DMS79 (cell line): ENCODE data around the gene FZD7.

Source experiments
- DNase-seq: peaks from one replicate; lab custom pipeline; 2025; lab: John Stamatoyannopoulos, UW

The FZD7 gene

DNA sequence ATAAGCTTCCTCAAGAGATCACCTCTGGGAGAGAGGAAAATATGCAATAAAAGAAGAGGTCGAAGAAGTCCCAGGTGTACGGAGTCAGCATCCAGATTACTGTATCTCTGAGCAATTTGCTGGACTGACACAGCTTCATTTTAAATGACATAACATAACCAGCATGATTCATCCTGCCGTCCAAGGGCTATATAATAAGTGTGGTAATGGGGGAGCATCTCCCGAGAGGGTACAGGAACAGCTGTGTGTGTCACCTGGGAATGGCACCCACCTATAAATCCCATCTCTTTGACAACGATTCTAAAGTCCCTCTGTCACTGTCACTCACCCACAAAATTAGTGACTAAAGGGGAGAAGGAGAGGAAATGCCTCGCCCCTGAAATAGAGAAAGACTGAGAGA lies 19.3 kb upstream of the FZD7 start:
- no peak for DNase-seq

DNA sequence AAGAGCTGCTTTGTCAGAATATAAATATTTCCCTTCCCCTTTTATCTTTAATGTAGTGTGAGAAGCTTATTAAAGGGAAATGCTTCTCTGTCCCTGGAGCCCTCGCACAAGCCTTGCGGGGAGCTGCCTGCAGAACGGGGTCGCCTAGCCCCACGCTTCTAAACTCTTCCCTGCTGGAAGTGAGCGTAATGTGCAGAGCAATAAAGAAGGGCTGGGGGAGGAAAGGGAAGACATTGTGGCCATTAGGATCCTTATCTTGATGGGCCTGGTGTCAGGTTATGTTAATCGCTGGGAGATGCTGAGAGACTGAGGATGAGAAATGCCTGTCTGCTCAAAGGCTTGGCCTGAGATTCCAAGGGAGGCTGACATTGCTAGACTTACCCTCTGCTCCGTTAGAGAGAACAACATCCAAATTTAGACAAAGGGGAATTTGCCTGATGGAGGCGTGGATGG lies 18.9 kb upstream of the FZD7 start:
- DNase-seq: no peak

DNA sequence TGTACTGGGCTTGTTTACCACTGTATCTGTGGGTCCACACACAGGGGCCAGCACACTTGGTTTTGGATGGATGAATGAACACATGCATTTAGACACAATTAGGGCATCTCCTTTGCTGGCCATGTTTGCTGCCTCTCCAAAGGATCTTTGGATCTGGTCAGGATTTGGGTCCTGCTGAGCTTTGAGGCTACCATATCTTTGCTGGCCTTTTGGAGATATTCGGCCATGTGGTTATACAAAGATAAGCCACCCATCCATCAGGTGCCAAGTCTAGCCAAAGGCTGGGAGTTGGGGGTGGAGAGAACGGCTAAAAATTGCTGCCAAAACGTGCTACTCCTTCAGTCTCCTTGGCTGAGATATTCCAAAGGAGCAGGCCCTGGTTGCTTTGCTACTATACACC lies 18.2 kb upstream of the FZD7 start:
- DNase-seq: no peak

DNA sequence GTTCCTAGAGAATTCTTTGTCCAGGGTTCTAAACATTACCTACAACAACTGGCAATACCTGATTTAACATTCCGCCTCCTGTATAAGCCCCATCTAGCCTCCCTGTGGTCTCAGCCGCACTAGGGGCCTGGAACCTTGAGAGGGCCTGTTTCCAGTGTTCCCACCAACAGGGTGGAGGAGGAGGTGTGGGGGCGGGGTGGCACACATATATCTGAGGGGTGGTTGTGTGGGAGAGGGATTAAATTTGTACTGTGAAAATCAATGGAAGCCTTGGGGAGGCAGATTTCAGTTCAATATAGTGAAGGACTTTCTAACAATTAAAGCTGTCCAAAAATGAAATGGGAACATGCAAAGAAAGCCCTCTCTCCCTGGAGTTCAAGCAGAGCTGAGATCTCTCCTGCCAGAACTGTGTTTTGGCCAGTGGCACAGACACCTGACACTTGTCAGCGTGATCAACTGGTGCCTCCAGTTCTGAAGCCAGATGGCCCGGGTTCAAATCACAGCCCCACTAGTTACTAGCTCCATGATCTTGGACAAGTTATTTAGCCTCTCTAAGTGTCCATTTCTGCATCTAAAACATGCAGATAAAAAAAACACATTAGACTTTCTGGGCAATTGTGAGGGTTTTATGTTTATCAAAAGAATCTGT lies 17.0 kb upstream of the FZD7 start:
- no peak for DNase-seq

DNA sequence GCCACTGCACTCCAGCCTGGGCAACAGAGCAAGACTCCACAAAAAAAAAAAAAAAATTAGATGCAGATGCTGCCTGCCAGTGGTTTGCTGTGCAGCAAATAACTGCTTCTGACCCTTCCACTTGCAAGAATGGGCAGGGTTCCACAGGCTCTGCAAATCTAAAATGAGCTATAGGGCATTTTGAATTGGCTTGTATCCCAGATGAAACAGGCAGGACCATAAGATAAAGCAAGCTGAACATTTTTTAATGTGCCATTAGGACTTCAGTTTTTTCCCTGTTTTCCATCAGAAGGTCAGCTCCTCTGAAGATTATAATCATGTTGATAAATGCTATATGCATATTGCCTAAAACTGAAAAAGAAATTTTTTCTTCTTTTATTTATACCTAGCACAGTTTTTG lies 15.7 kb upstream of the FZD7 start:
- DNase-seq: no peak

DNA sequence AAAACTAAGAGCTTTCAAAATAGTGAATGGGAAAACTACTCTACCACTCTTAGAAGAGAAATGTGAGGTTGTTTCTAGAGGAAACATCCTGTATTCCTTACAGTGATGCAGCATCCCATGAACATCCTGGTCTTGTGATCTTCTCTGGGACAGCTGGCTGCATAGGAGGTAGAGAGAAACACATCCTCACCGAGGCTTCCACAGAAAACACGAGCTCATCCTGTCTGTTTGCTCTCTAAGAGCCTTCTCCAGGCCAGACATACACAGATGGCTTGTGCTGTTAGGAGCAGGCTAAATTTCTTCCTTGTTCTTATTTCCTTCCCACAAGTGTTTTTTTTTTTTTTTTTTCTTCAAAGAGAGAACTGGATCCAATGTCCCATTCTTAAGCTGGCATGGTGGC lies 14.7 kb upstream of the FZD7 start:
- DNase-seq: no peak

DNA sequence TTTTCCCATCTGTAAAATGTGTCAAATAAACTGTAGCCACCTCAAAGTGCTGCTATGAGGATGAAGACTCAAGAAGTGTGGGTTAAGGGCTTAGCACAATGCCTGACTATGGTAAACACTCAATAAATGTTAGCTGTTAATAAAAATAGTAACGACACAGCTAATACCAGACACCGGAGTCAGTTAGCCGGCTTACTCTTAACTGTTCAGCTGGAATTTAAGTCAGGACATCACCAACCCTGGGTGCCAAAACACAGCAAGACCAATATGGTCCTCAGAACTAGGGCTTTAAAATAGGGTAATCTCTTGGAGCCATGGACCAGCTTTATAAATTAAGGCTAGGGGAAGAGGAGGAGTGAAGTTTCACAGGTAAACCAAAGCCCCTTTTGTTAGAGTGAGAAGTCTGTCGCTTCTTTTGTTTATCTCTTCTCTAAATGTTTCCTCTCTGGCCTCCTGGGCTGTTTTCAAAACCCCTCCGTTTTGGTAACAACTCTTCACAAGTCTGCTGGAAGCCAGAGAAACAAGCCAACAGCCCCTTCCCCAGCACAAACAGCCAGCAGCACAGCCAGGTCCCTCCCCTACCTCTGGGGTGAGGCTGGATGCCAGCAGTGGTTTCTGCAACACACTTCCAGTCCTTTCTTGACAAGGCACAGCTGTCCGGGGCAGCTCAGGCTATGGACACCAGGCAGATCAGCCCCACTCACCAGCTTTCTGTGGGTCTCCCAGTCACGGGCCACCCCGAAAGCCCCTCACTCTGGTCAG lies 13.8 kb upstream of the FZD7 start:
- DNase-seq: no peak

DNA sequence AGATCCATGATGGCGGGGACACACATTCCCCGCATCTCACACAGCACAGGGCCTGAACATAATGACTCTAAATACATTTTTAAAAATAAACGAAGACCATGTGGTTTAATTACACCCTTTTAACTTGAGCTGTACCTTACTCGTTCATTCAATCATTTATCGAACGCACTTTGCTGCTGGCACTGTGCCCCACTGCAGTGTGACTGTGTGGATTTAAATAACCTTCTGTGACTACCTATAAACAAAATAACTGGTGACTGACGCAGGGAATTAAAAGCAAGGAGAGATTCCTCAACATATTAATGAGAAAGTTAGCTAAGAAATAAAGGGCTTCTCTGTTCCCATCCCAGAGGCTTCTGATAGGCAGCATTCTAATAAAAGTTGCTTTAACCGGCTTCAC lies 10.9 kb upstream of the FZD7 start:
- DNase-seq: peak; percentile 32

DNA sequence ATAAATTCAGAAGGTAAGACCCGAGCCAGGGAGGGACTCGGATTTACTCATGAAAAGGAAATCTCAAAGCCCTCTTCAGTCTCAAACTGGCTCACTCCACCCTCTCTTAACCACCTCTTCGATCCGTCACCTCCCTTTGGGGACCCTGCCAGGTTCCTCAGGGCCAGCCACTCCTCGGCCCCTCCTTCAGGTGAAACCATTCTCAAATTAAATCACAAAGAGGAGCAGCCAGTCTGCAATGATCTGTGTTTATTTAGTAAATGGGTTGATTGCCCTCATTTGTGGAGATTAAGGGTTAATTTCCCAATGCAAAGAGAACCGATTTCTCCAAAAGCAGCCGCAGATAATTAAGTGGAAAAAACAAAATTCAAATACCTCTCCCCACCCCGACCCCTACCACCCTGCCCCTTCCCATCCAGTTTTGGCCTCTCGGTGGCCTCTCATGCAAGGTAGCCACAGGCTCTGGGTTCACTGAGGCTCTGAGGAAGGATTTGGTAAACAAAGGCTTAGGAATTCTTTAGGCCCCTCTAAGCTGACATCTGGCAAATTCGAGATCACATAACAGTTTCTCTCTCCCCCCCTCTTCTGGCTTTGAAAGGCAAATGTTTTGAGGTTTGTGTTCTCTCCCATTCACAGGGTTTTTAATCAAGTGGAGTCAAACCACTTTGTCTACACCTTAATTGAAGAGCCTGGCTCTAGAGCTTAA lies 10.3 kb upstream of the FZD7 start:
- DNase-seq: peak; percentile 94

DNA sequence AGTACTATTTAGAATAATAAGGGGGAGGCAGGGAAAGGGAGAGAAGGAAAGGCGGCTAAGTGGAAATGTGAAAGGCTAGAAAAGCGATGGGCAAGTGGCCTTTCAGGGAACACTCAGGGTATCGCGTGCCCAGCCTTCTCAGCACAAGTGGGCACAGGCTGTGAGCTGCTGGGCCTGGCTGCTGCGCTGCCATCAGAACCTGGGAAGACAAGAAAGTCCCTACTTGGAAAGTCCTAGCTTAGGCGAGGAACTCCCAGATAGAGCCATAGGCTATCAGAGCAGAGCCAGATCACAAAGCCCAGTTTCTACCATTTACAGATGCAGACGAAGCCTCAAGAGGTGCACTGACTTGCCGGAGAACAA lies 9.8 kb upstream of the FZD7 start:
- DNase-seq: no peak

DNA sequence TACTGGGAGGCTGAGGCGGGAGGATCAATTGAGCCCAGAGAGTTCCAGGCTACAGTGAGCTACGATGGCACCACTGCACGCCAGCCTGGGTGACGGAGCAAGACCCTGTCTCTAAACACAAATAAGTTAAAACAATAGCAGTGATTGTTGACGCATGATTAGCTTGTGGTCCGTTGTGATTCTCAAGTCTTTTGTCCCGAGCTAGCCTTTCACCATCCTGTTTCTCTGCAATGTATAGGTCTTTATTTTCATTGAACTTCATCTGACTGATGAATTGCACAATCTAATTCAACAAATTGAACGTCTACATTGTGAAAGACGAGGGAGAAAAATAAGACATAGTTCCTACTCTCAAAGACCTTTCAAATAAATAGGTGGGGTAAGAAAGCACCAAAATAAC lies 8.8 kb upstream of the FZD7 start:
- no peak for DNase-seq

DNA sequence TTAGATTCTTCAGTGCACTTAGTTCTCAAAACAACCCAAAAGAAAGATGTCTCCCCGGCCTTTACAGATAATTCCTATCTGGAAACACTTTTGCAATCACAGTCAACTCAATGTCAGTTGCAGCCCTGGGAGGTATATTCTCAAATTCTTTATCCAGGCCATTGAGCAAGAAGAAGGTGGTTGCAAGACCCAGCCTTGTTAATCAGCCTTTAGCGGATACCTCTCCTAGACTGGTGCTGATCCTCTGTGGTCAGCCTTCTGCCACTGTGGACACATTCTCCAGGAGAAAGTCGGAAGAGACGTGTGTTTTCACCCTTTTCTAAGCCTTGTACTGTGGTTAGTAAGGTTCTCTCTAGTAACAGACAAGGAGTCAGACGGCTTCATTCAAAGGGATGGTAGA lies 7.8 kb upstream of the FZD7 start:
- no peak for DNase-seq

DNA sequence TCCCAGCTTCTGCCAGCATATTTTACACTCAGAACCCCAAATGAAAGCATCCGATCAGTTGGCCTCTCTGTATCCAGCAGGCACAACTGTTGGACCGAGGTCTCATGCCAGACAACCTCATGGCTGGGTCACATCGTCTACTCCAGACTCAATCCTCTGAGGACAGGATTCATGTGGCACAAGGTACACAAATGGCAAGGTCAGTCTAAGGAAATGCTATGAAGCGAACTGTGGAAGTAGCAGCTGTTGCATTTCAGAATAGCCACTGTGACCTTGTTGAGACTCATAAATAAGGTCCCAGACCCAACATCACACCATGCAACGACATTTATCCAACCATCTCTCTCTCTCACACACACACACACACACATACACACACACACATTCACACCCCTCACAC lies 7.1 kb upstream of the FZD7 start:
- no peak for DNase-seq

DNA sequence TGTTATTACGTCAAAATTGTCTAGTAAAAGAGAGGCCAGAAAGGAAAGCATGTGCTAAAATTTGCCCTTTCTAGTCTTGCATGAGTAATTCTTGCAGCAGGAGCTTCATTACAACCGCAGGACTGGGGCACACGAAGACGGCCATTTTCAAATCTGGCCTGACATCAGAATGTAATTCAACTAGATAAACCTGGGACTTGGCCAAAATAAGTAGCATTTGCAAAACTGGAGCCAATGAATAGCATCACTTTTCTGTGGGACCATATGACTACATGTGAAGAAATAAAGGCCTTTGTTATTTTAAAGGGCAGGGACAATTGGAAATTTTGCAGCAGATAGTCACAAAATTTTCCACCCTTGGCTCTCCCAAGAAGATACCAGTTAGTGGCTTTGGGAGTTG lies 3.0 kb upstream of the FZD7 start:
- DNase-seq: no peak

DNA sequence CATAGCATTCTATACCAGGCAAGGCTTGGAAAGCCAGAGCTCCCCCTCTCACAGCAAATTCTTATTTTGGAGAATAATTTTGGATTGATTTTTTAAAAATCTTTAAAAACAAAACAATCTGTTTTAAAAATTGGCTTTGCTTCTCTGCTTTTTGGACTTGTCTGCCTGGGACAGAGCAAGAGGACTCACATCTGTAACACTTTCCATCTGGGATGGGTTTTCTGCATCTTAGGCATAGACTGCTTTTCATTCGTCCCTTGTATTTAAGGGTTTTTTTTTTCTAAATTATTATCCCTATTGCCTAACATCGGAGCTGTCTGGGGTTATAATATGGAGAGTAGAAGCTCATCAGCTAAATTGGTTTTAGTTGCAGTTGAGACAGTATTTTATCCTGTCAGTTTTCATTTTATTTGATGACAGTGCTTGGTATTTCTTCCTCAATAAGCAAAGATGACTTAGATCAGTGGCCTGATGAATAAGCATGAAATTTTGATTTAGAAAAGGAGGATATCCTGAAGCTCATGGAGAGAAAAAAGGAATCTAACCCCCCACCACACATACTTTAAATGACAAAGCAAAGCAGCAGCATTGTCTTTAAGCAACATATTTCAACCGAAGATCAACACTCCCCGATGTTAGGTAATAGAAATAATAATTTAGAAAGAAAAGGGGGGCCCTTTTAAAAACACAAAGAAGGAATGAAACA lies 2.3 kb upstream of the FZD7 start:
- DNase-seq: no peak

DNA sequence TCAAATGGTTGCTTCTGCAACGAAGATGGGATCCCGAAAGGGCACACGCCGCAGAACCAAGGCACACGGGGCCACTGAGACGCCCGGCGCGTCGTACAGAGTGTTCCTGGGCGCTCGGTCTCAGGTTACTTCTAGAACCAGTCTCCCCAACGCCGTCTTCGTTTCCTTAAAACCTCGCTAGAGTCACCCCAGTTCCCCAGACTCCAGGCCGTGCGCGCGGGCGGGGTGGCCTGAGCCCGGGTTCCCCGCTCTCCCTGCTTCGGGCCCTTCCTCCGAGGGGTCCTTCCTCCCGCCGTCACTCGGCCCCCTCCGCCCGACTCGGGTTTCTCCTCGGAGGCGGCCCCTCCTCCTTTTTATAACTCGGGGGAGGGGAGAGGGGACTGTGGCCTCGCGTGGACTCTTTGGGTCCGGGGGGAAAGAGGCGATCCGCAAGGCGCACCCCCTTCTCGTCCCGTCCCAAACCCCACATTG lies 774 bp upstream of the FZD7 start:
- no peak for DNase-seq

DNA sequence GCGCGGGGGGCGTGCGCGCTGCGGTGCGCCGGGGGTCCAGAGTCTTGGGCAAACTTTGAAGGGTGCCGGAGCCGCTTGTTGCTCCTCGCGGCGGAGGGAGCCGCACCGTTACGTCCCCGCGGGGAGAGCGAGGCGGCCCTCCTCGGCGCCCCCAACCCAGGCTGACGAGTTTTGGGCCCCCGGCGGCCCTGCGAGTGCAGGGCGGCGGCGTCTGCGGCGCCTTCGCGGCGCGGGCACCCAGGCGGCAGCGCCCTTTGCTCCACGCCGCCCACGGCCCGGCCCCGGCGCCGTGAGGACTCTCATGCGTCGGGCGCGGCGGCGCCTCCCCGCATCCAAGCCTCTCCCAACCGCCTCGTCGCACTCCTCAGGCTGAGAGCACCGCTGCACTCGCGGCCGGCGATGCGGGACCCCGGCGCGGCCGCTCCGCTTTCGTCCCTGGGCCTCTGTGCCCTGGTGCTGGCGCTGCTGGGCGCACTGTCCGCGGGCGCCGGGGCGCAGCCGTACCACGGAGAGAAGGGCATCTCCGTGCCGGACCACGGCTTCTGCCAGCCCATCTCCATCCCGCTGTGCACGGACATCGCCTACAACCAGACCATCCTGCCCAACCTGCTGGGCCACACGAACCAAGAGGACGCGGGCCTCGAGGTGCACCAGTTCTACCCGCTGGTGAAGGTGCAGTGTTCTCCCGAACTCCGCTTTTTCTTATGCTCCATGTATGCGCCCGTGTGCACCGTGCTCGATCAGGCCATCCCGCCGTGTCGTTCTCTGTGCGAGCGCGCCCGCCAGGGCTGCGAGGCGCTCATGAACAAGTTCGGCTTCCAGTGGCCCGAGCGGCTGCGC lies 814 bp downstream of the FZD7 start:
- peak; percentile 12 for DNase-seq

DNA sequence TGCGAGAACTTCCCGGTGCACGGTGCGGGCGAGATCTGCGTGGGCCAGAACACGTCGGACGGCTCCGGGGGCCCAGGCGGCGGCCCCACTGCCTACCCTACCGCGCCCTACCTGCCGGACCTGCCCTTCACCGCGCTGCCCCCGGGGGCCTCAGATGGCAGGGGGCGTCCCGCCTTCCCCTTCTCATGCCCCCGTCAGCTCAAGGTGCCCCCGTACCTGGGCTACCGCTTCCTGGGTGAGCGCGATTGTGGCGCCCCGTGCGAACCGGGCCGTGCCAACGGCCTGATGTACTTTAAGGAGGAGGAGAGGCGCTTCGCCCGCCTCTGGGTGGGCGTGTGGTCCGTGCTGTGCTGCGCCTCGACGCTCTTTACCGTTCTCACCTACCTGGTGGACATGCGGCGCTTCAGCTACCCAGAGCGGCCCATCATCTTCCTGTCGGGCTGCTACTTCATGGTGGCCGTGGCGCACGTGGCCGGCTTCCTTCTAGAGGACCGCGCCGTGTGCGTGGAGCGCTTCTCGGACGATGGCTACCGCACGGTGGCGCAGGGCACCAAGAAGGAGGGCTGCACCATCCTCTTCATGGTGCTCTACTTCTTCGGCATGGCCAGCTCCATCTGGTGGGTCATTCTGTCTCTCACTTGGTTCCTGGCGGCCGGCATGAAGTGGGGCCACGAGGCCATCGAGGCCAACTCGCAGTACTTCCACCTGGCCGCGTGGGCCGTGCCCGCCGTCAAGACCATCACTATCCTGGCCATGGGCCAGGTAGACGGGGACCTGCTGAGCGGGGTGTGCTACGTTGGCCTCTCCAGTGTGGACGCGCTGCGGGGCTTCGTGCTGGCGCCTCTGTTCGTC lies 1.7 kb downstream of the FZD7 start:
- DNase-seq: no peak

DNA sequence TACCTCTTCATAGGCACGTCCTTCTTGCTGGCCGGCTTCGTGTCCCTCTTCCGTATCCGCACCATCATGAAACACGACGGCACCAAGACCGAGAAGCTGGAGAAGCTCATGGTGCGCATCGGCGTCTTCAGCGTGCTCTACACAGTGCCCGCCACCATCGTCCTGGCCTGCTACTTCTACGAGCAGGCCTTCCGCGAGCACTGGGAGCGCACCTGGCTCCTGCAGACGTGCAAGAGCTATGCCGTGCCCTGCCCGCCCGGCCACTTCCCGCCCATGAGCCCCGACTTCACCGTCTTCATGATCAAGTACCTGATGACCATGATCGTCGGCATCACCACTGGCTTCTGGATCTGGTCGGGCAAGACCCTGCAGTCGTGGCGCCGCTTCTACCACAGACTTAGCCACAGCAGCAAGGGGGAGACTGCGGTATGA lies 2.3 kb downstream of the FZD7 start:
- no peak for DNase-seq

DNA sequence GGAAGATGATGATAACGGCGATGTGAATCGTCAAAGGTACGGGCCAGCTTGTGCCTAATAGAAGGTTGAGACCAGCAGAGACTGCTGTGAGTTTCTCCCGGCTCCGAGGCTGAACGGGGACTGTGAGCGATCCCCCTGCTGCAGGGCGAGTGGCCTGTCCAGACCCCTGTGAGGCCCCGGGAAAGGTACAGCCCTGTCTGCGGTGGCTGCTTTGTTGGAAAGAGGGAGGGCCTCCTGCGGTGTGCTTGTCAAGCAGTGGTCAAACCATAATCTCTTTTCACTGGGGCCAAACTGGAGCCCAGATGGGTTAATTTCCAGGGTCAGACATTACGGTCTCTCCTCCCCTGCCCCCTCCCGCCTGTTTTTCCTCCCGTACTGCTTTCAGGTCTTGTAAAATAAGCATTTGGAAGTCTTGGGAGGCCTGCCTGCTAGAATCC lies 3.0 kb downstream of the FZD7 start:
- no peak for DNase-seq

DNA sequence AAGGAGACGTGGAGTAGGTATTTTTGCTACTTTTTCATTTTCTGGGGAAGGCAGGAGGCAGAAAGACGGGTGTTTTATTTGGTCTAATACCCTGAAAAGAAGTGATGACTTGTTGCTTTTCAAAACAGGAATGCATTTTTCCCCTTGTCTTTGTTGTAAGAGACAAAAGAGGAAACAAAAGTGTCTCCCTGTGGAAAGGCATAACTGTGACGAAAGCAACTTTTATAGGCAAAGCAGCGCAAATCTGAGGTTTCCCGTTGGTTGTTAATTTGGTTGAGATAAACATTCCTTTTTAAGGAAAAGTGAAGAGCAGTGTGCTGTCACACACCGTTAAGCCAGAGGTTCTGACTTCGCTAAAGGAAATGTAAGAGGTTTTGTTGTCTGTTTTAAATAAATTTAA lies 3.4 kb downstream of the FZD7 start:
- DNase-seq: no peak
